ENCODE measurements around the gene ARGLU1. TPM values are rescaled to one million over a fixed set of nuclear protein-coding genes. Genes with fewer than 3 reads are reported as not detected.

The ARGLU1 gene
- total RNA-seq, 4 donors from 2014 or later = 46.7 to 77.2 (median 62.6) TPM

- intact Hi-C loops (cut with DNase I) = no loop called here
- H3K9me3 ChIP-seq = no peaks in the 10 kb centered on the region
- peaks cover 24 to 64% (median 44%) of the 10 kb centered on the region in 4 donors for H3K4me1 ChIP-seq
- no peak overlapping the region for H3K4me3 ChIP-seq
- H3K27me3 ChIP-seq = no peaks in the 10 kb centered on the region
- DNase-seq (ENCODE audit: extremely low spot score) = no peak
- WGBS = 100% methylated on average over 1 of the region's 1 CpG
- no peak for TF ChIP-seq CTCF (IDR thresholded peaks at IDR 0.05)
- TF ChIP-seq POLR2A (IDR thresholded peaks at IDR 0.05; ENCODE audit: low read depth) = no peak
- TF ChIP-seq POLR2AphosphoS5 (IDR thresholded peaks at IDR 0.05) = no peak
- no peak for TF ChIP-seq EP300 (IDR thresholded peaks at IDR 0.05)
- H3K36me3 ChIP-seq = peaks cover 0 to 45% (median 27%) of the 10 kb centered on the region in 4 donors
- no peak overlapping the region for H3K27ac ChIP-seq (replicated peaks in 1 of 4)
These were observed 16.6 kb downstream of the ARGLU1 start for GRCh38 chr13:106551350-106551749.

- no peak overlapping the region for H3K4me3 ChIP-seq
- intact Hi-C loops (cut with DNase I) = no loop called here
- TF ChIP-seq POLR2A (IDR thresholded peaks at IDR 0.05; ENCODE audit: low read depth) = no peak
- TF ChIP-seq EP300 (IDR thresholded peaks at IDR 0.05) = no peak
- no peak for TF ChIP-seq CTCF (IDR thresholded peaks at IDR 0.05)
- TF ChIP-seq POLR2AphosphoS5 (IDR thresholded peaks at IDR 0.05) = no peak
- H3K36me3 ChIP-seq = peaks cover 0 to 38% (median 21%) of the 10 kb centered on the region in 4 donors
- no peaks in the 10 kb centered on the region for H3K27me3 ChIP-seq
- H3K27ac ChIP-seq (replicated peaks in 1 of 4) = no peak overlapping the region
- no peak for DNase-seq (ENCODE audit: extremely low spot score)
- no peaks in the 10 kb centered on the region for H3K9me3 ChIP-seq
- H3K4me1 ChIP-seq = peaks cover 24 to 62% (median 39%) of the 10 kb centered on the region in 4 donors
- WGBS = 49% methylated on average over 4 of the region's 4 CpGs
These were observed 17.3 kb downstream of the ARGLU1 start for GRCh38 chr13:106550570-106551135.

GRCh38 chr13:106548064-106548696, 19.8 kb downstream of the ARGLU1 start:
- intact Hi-C loops (cut with DNase I) = loop anchor here (10.0 kb wide), 1 partner anchor 1773 kb away; no protein-coding TSS in a partner anchor
- Histone ChIP-seq H3K27me3 (no peaks in the 10 kb centered on the region), H3K9me3 (no peaks in the 10 kb centered on the region), H3K27ac (replicated peaks in 1 of 4) (no peak overlapping the region), H3K36me3 (peaks cover 0 to 22% (median 10%) of the 10 kb centered on the region in 4 donors), H3K4me3 (no peak overlapping the region), H3K4me1 (peaks cover 18 to 49% (median 31%) of the 10 kb centered on the region in 4 donors)
- TF ChIP-seq CTCF (IDR thresholded peaks at IDR 0.05) (no peak), EP300 (IDR thresholded peaks at IDR 0.05) (no peak), POLR2A (IDR thresholded peaks at IDR 0.05; ENCODE audit: low read depth) (no peak), POLR2AphosphoS5 (IDR thresholded peaks at IDR 0.05) (no peak)
- DNase-seq (ENCODE audit: extremely low spot score) = no peak
- WGBS = 94% methylated on average over 3 of the region's 3 CpGs

GRCh38 chr13:106541826-106542225, 26.1 kb downstream of the ARGLU1 start:
- H3K36me3 ChIP-seq = peaks cover 7 to 38% (median 19%) of the 10 kb centered on the region in 4 donors
- no peak overlapping the region for H3K27ac ChIP-seq (replicated peaks in 1 of 4)
- H3K9me3 ChIP-seq = no peaks in the 10 kb centered on the region
- intact Hi-C loops (cut with DNase I) = loop anchor here (10.0 kb wide), 1 partner anchor 1767 kb away; no protein-coding TSS in a partner anchor
- no peak for DNase-seq (ENCODE audit: extremely low spot score)
- TF ChIP-seq CTCF (IDR thresholded peaks at IDR 0.05) (no peak), EP300 (IDR thresholded peaks at IDR 0.05) (no peak), POLR2A (IDR thresholded peaks at IDR 0.05; ENCODE audit: low read depth) (no peak), POLR2AphosphoS5 (IDR thresholded peaks at IDR 0.05) (no peak)
- H3K27me3 ChIP-seq = no peaks in the 10 kb centered on the region
- WGBS = 76% methylated on average over 1 of the region's 1 CpG
- peaks cover 0 to 6% (median 4%) of the 10 kb centered on the region in 4 donors for H3K4me1 ChIP-seq
- no peak overlapping the region for H3K4me3 ChIP-seq
